ENCODE measurements around the gene CD59. TPM values are rescaled to one million over a fixed set of nuclear protein-coding genes. Genes with fewer than 3 reads are reported as not detected.

Gene CD59
- total RNA-seq, 1 donor from 2014 or later, result 468 TPM

DNA sequence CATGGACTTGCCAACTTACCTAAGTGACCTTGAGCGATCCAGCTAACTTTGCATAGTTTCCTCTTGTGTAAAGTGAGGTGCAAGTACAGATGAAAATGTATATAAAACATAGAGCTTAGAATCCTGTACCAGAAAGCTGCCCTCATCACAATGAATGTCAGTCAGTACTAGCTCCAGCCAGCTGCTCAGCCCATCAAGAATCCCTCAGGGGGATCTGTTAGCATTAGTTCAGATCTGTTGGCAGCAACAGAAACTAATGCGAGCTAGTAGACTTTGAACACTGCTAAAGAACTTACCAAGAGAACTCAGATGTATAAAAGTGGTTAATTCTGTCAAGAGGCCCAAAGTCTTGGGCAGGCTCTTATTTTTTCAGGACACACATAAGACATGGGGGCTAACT lies 29.3 kb downstream of the CD59 start:
- DNase-seq (ENCODE audit: low read depth), result no peak
- H3K27me3 ChIP-seq (ENCODE audit: control insufficient read depth, insufficient read depth, low read length), result no peaks in the 10 kb centered on the region
- no peak overlapping the region for H3K4me3 ChIP-seq (ENCODE audit: low read depth, low read length)
- peaks cover 3% of the 10 kb centered on the region for H3K36me3 ChIP-seq (ENCODE audit: control insufficient read depth, insufficient read depth, low read length)
- TF ChIP-seq, protein P1, sequence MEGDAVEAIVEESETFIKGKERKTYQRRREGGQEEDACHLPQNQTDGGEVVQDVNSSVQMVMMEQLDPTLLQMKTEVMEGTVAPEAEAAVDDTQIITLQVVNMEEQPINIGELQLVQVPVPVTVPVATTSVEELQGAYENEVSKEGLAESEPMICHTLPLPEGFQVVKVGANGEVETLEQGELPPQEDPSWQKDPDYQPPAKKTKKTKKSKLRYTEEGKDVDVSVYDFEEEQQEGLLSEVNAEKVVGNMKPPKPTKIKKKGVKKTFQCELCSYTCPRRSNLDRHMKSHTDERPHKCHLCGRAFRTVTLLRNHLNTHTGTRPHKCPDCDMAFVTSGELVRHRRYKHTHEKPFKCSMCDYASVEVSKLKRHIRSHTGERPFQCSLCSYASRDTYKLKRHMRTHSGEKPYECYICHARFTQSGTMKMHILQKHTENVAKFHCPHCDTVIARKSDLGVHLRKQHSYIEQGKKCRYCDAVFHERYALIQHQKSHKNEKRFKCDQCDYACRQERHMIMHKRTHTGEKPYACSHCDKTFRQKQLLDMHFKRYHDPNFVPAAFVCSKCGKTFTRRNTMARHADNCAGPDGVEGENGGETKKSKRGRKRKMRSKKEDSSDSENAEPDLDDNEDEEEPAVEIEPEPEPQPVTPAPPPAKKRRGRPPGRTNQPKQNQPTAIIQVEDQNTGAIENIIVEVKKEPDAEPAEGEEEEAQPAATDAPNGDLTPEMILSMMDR (IDR thresholded peaks at IDR 0.05; ENCODE audit: insufficient read depth, low read length, poor library complexity, severe bottlenecking), result no peak

GRCh38 chr11:33706546-33706945 lies 29.7 kb downstream of the CD59 start:
- H3K4me3 ChIP-seq (ENCODE audit: low read depth, low read length), result no peak overlapping the region
- no peaks in the 10 kb centered on the region for H3K27me3 ChIP-seq (ENCODE audit: control insufficient read depth, insufficient read depth, low read length)
- peaks cover 3% of the 10 kb centered on the region for H3K36me3 ChIP-seq (ENCODE audit: control insufficient read depth, insufficient read depth, low read length)
- TF ChIP-seq, protein P1 (IDR thresholded peaks at IDR 0.05; ENCODE audit: insufficient read depth, low read length, poor library complexity, severe bottlenecking), result no peak
- DNase-seq (ENCODE audit: low read depth), result no peak

- no peak overlapping the region for H3K4me3 ChIP-seq (ENCODE audit: low read depth, low read length)
- peaks cover 2% of the 10 kb centered on the region for H3K36me3 ChIP-seq (ENCODE audit: control insufficient read depth, insufficient read depth, low read length)
- no peaks in the 10 kb centered on the region for H3K27me3 ChIP-seq (ENCODE audit: control insufficient read depth, insufficient read depth, low read length)
- no peak for DNase-seq (ENCODE audit: low read depth)
- TF ChIP-seq, protein P1 (IDR thresholded peaks at IDR 0.05; ENCODE audit: insufficient read depth, low read length, poor library complexity, severe bottlenecking), result peak; percentile 9
Measured at GRCh38 chr11:33704240-33705002, 31.8 kb downstream of the CD59 start.

- no peak for DNase-seq (ENCODE audit: low read depth)
- TF ChIP-seq, protein P1 (IDR thresholded peaks at IDR 0.05; ENCODE audit: insufficient read depth, low read length, poor library complexity, severe bottlenecking), result no peak
- Histone ChIP-seq H3K36me3 (ENCODE audit: control insufficient read depth, insufficient read depth, low read length) (peaks cover 2% of the 10 kb centered on the region), H3K27me3 (ENCODE audit: control insufficient read depth, insufficient read depth, low read length) (no peaks in the 10 kb centered on the region), H3K4me3 (ENCODE audit: low read depth, low read length) (no peak overlapping the region)
Measured at GRCh38 chr11:33703788-33704187, 32.4 kb downstream of the CD59 start.

DNA sequence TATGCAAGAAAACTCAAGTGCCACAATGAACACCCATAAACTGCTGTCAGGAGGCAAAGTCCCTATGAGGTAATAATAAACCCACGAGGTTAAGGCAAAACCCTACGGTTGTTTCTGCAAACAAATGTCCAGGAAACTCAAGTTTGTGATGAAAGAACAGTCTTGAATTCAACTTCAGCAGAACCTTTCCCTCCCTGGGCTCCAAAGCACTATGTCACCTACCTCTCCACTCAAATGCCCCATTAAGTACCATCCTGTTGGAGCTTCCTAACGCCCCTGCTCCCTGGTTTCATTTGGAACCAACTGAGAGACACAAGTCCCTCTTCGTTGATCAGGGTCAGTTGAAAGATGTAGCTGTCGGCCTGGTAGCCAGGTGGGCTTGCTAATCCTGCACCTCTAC lies 33.0 kb downstream of the CD59 start:
- TF ChIP-seq, protein P1 (IDR thresholded peaks at IDR 0.05; ENCODE audit: insufficient read depth, low read length, poor library complexity, severe bottlenecking), result no peak
- H3K4me3 ChIP-seq (ENCODE audit: low read depth, low read length), result no peak overlapping the region
- no peaks in the 10 kb centered on the region for H3K27me3 ChIP-seq (ENCODE audit: control insufficient read depth, insufficient read depth, low read length)
- no peak for DNase-seq (ENCODE audit: low read depth)
- H3K36me3 ChIP-seq (ENCODE audit: control insufficient read depth, insufficient read depth, low read length), result peaks cover 2% of the 10 kb centered on the region

Measured in kidney epithelial cell (primary cell).